Stimulated activated CD4-positive, alpha-beta T cell treated with anti-CD3 and anti-CD28 coated beads, Interleukin-2, amount 100 ng/mL, for 4 hours (primary cell): ENCODE data around the gene NIPSNAP3A.

ENCODE experiments used
- DNase-seq: peaks from one replicate; pipeline ENCODE4 v3.0.0-alpha.2; 2020; ENCODE audit warnings: low read depth

NIPSNAP3A gene

DNA sequence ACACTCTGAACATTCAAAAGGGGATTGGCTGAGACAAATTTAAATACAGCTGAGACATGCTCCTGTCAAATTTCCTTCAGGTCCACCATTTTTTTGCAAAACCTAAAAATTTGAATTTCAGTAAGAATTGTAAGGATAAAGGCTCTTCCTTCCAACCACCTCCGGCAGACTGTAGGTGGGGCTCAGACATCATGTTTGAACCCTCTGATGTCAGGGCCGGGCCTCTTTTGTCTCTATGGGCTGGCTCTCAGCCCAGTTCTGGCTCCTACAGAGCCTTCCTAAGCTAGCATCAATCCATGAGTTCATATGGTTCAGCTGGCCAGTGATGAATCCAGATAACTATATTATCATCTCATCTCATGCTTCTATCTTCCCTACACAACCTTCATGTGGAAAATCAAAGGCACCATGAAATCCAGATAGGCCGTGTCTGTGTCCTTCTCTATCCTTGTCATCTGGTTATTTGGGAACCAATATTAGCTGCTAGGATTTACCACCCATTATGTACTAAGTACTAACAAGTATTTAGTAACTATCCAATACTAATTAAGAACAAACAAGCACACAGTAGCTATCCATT, 60.6 kb downstream of the NIPSNAP3A start:
- DNase-seq, result no peak
